ENCODE results near the gene CTNNA1.
"Not testable (repeated sequence)": the region's sequence is repeated elsewhere in the genome, so short reads cannot be mapped to it uniquely, and the experiment has no call there.

Gene CTNNA1

GRCh38 chr5:138761670-138762069 is 8.4 kb downstream of the CTNNA1 start:
- not testable (repeated sequence) for DNase-seq

- DNase-seq = no peak
Measured at GRCh38 chr5:138762110-138762509, 8.9 kb downstream of the CTNNA1 start.

GRCh38 chr5:138763037-138763778 is 10.0 kb downstream of the CTNNA1 start:
- no peak for DNase-seq

- DNase-seq = no peak
Measured at GRCh38 chr5:138770291-138770690, 17.1 kb downstream of the CTNNA1 start.

GRCh38 chr5:138770977-138771376 is 17.8 kb downstream of the CTNNA1 start:
- no peak for DNase-seq

GRCh38 chr5:138772986-138773594 is 19.9 kb downstream of the CTNNA1 start:
- DNase-seq = no peak

- DNase-seq = not testable (repeated sequence)
Measured at GRCh38 chr5:138773624-138774023, 20.4 kb downstream of the CTNNA1 start.

- no peak for DNase-seq
Measured at GRCh38 chr5:138775034-138775433, 21.8 kb downstream of the CTNNA1 start.

GRCh38 chr5:138778234-138778633 is 25.0 kb downstream of the CTNNA1 start:
- no peak for DNase-seq

GRCh38 chr5:138783976-138784375 is 30.8 kb downstream of the CTNNA1 start:
- no peak for DNase-seq

GRCh38 chr5:138784590-138784989 is 31.4 kb downstream of the CTNNA1 start:
- no peak for DNase-seq

GRCh38 chr5:138789771-138790242 is 36.6 kb downstream of the CTNNA1 start:
- peak in 2 of 6 experiments; percentile 20 to 25 for DNase-seq

GRCh38 chr5:138790684-138791083 is 37.5 kb downstream of the CTNNA1 start:
- no peak for DNase-seq

GRCh38 chr5:138792195-138792790 is 39.1 kb downstream of the CTNNA1 start:
- peak in 3 of 6 experiments; percentile 16 to 32 (median 28) for DNase-seq

- no peak for DNase-seq
Measured at GRCh38 chr5:138793575-138793974, 40.4 kb downstream of the CTNNA1 start.

- no peak for DNase-seq
Measured at GRCh38 chr5:138803285-138803684, 50.1 kb downstream of the CTNNA1 start.

- DNase-seq = no peak
Measured at GRCh38 chr5:138803935-138804334, 50.7 kb downstream of the CTNNA1 start.

GRCh38 chr5:138805096-138805495 is 51.9 kb downstream of the CTNNA1 start:
- no peak for DNase-seq

- DNase-seq = no peak
Measured at GRCh38 chr5:138807182-138807581, 54.0 kb downstream of the CTNNA1 start.

GRCh38 chr5:138809391-138809790 is 56.2 kb downstream of the CTNNA1 start:
- DNase-seq = no peak

GRCh38 chr5:138810861-138811260 is 57.6 kb downstream of the CTNNA1 start:
- not testable (repeated sequence) for DNase-seq

GRCh38 chr5:138815529-138815928 is 62.3 kb downstream of the CTNNA1 start:
- no peak for DNase-seq

GRCh38 chr5:138817241-138817640 is 64.0 kb downstream of the CTNNA1 start:
- no peak for DNase-seq

GRCh38 chr5:138819081-138819480 is 65.9 kb downstream of the CTNNA1 start:
- no peak for DNase-seq

All from stimulated activated naive CD4-positive, alpha-beta T cell (primary cell).